Stimulated activated CD8-positive, alpha-beta memory T cell treated with anti-CD3 and anti-CD28 coated beads, Interleukin-7, amount 100 ng/mL, for 48 hours (primary cell): ENCODE data around the gene VWCE.
"Not testable (repeated sequence)": the region's sequence is repeated elsewhere in the genome, so short reads cannot be mapped to it uniquely, and the experiment has no call there.

Source experiments
- DNase-seq, 2 donors: peaks; one replicate each; pipeline ENCODE4 v3.0.0-alpha.2; 2020; ENCODE audit warnings: low read depth in 1 of 2; ENCODE audit errors: extremely low read depth in 1 of 2

Gene VWCE

GRCh38 chr11:61259363-61259762 lies 35.8 kb downstream of the VWCE start:
- no peak for DNase-seq

GRCh38 chr11:61258546-61258945 lies 36.6 kb downstream of the VWCE start:
- no peak for DNase-seq

- DNase-seq, result no peak
Observed at GRCh38 chr11:61256710-61257482, 38.2 kb downstream of the VWCE start.

GRCh38 chr11:61254403-61255025 lies 40.6 kb downstream of the VWCE start:
- peak; percentile 24 to 37 for DNase-seq

GRCh38 chr11:61252332-61252731 lies 42.8 kb downstream of the VWCE start:
- not testable (repeated sequence) for DNase-seq

- DNase-seq, result not testable (repeated sequence)
Observed at GRCh38 chr11:61250796-61251765, 44.0 kb downstream of the VWCE start.

- DNase-seq, result not testable (repeated sequence)
Observed at GRCh38 chr11:61249201-61249600, 45.9 kb downstream of the VWCE start.

- not testable (repeated sequence) for DNase-seq
Observed at GRCh38 chr11:61248071-61248470, 47.0 kb downstream of the VWCE start.

GRCh38 chr11:61245284-61245964 lies 49.7 kb downstream of the VWCE start:
- DNase-seq, result not testable (repeated sequence)

GRCh38 chr11:61241526-61241925 lies 53.6 kb downstream of the VWCE start:
- DNase-seq, result not testable (repeated sequence)

- not testable (repeated sequence) for DNase-seq
Observed at GRCh38 chr11:61240875-61241274, 54.2 kb downstream of the VWCE start, which contains the start of gene PGA5. Gene PGA5 (plus strand): TSS chr11:61241175. CDS start chr11:61241227, 52 bp downstream.

GRCh38 chr11:61240288-61240687 lies 54.8 kb downstream of the VWCE start:
- DNase-seq, result not testable (repeated sequence)

- not testable (repeated sequence) for DNase-seq
Observed at GRCh38 chr11:61237130-61237529, 58.0 kb downstream of the VWCE start.

GRCh38 chr11:61232548-61233145 lies 62.5 kb downstream of the VWCE start:
- DNase-seq, result not testable (repeated sequence)

- not testable (repeated sequence) for DNase-seq
Observed at GRCh38 chr11:61231585-61231984, 63.5 kb downstream of the VWCE start.

- not testable (repeated sequence) for DNase-seq
Observed at GRCh38 chr11:61231033-61231432, 64.1 kb downstream of the VWCE start.

GRCh38 chr11:61229458-61229857 lies 65.7 kb downstream of the VWCE start:
- DNase-seq, result not testable (repeated sequence)

- DNase-seq, result not testable (repeated sequence)
Observed at GRCh38 chr11:61226457-61227137, 68.5 kb downstream of the VWCE start.

GRCh38 chr11:61222692-61223091 lies 72.4 kb downstream of the VWCE start:
- not testable (repeated sequence) for DNase-seq
